ENCODE data around the gene ADAMTSL2. TPM values are rescaled to one million over a fixed set of nuclear protein-coding genes. Genes with fewer than 3 reads are reported as not detected.

The ADAMTSL2 gene
- total and polyA plus RNA-seq, 2 of the 13 experiments (the other 11 are each of a cell fraction or from before 2014, with no cell fraction given): 1.9 to 3.8 TPM

GRCh38 chr9:133609311-133610098, 75.0 kb downstream of the ADAMTSL2 start, which contains the start of gene FAM163B (continued):
- TF ChIP-seq ZNF724P (CRISPR knock-in tag; IDR thresholded peaks at IDR 0.05; ENCODE audit: borderline replicate concordance): 0 out of 2 replicates have a peak, but pooled peaks have one; percentile 38
- peak; percentile 48; the same call in 1 of the 2 replicates for TF ChIP-seq IRX3 (CRISPR knock-in tag; IDR thresholded peaks at IDR 0.05; ENCODE audit: borderline replicate concordance, low read depth)
- 0 out of 2 replicates have a peak, but pooled peaks have one; percentile 50 for TF ChIP-seq KLF15 (CRISPR knock-in tag; IDR thresholded peaks at IDR 0.05; ENCODE audit: borderline replicate concordance)
- peak; percentile 51; the same call in 1 of the 2 replicates for TF ChIP-seq MXD3 (CRISPR knock-in tag; IDR thresholded peaks at IDR 0.05)
- no peak for TF ChIP-seq ZNF749 (CRISPR knock-in tag; IDR thresholded peaks at IDR 0.05; ENCODE audit: borderline replicate concordance)
- 0 out of 2 replicates have a peak, but pooled peaks have one; percentile 65 for TF ChIP-seq BRCA1 (CRISPR knock-in tag; IDR thresholded peaks at IDR 0.05)
- peak; percentile 90 for TF ChIP-seq MEIS2 (CRISPR knock-in tag; IDR thresholded peaks at IDR 0.05)
- peak; percentile 89; the same call in 1 of the 2 replicates for TF ChIP-seq ZNF766 (CRISPR knock-in tag; IDR thresholded peaks at IDR 0.05; ENCODE audit: borderline replicate concordance)
- TF ChIP-seq RXRB (CRISPR knock-in tag; IDR thresholded peaks at IDR 0.05; ENCODE audit: borderline replicate concordance): 0 out of 2 replicates have a peak, but pooled peaks have one; percentile 21
- TF ChIP-seq KDM2A (CRISPR knock-in tag; IDR thresholded peaks at IDR 0.05; ENCODE audit: borderline replicate concordance, low read depth): peak; percentile 41; the same call in 1 of the 2 replicates
- TF ChIP-seq HDAC6 (IDR thresholded peaks at IDR 0.05; ENCODE audit: low read depth, low read length): no peak
- TF ChIP-seq ISX (CRISPR knock-in tag; conservative IDR thresholded peaks at IDR 0.05): peak; percentile 60; the same call in 1 of the 2 replicates
- TF ChIP-seq HDAC1 (CRISPR knock-in tag; IDR thresholded peaks at IDR 0.05): 0 out of 2 replicates have a peak, but pooled peaks have one; percentile 25
- peak; percentile 45 for TF ChIP-seq ZNF687 (CRISPR knock-in tag; IDR thresholded peaks at IDR 0.05)
- TF ChIP-seq, protein P1, sequence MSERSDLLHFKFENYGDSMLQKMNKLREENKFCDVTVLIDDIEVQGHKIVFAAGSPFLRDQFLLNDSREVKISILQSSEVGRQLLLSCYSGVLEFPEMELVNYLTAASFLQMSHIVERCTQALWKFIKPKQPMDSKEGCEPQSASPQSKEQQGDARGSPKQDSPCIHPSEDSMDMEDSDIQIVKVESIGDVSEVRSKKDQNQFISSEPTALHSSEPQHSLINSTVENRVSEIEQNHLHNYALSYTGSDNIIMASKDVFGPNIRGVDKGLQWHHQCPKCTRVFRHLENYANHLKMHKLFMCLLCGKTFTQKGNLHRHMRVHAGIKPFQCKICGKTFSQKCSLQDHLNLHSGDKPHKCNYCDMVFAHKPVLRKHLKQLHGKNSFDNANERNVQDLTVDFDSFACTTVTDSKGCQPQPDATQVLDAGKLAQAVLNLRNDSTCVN (CRISPR knock-in tag; IDR thresholded peaks at IDR 0.05; ENCODE audit: borderline replicate concordance): peak; percentile 63; the same call in 1 of the 2 replicates
- TF ChIP-seq ETV6 (CRISPR knock-in tag; conservative IDR thresholded peaks at IDR 0.05): 0 out of 2 replicates have a peak, but pooled peaks have one; percentile 42
- no peak for TF ChIP-seq ZNF224 (CRISPR knock-in tag; IDR thresholded peaks at IDR 0.05)
- TF ChIP-seq ZNF441 (CRISPR knock-in tag; IDR thresholded peaks at IDR 0.05; ENCODE audit: borderline replicate concordance): peak; percentile 79
- TF ChIP-seq ZNF597 (CRISPR knock-in tag; IDR thresholded peaks at IDR 0.05): no peak
